Activated effector memory CD4-positive, alpha-beta T cell treated with anti-CD3 and anti-CD28 coated beads, Interleukin-2, amount 50 U/mL, for 16 hours (primary cell): ENCODE data around the gene ETFBKMT.

Experiments used
- DNase-seq: peaks from one replicate; pipeline ENCODE4 v3.0.0-alpha.2; 2020

The ETFBKMT gene, protein sequence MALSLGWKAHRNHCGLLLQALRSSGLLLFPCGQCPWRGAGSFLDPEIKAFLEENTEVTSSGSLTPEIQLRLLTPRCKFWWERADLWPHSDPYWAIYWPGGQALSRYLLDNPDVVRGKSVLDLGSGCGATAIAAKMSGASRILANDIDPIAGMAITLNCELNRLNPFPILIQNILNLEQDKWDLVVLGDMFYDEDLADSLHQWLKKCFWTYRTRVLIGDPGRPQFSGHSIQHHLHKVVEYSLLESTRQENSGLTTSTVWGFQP

DNA sequence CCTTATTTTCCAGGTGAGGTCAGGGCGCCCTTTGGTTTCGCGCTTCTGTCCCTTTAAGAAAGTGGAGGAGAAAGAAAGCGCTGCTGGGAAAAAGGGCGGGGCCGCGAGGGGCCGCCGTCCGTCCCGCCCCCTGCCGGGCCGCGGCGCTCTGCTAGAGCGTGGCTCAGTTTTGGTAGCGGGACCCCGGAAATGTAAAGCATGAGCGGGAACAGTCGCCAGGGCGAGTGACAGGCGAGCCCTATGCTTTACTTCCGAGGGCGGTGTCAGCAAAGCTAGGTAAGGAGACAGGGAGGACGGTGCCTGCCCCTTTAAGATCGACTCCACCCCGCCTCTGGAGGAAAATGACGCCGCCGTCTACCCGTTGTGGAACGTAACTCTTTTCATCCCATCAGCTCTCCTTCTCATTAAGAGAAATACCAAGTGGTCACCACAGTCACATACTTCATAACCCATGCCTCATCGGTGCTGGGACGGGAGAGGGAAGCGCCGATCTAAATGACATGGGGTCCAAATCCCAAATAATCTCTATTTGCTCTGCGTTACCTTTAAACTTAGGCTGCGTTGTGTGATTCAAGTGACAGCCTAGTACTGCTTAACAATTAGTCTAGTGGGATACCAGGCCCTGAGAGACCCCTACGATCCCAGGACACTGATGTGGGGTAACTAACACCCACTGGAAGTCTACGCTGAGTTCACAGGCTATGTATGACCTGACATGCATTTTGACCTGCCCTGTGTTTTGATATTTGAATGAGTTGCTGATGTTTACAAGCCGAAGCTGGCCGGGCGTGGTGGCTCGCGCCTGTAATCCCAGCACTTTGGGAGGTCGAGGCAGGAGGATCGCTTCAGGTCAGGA, at the start of gene ETFBKMT:
ETFBKMT (plus strand) TSS at position 602 of the 856 bp plus-strand sequence. CDS start 2,266 bp downstream, outside the sequence.
- DNase-seq = peak; percentile 97

DNA sequence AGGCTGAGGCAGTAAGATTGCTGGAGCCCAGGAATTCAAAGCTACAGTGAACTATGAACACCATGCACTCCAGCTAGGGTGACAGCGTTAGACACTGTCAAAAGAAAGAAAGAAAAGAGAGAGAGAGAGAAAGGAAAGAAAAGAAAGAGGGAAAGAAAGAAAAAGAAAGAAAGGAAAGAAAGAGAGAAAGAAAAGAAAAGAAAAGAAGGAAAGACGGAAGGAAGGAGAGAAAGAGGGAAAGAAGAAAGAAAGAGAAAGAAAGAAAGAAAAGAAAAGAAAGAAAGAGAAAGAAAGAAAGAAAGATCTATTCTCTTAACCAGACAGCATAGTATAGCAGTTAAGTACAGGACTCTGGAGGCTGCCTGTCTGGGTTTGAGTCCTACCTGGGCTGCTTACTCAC, 46.7 kb upstream of the ETFBKMT start:
- DNase-seq = no peak

DNA sequence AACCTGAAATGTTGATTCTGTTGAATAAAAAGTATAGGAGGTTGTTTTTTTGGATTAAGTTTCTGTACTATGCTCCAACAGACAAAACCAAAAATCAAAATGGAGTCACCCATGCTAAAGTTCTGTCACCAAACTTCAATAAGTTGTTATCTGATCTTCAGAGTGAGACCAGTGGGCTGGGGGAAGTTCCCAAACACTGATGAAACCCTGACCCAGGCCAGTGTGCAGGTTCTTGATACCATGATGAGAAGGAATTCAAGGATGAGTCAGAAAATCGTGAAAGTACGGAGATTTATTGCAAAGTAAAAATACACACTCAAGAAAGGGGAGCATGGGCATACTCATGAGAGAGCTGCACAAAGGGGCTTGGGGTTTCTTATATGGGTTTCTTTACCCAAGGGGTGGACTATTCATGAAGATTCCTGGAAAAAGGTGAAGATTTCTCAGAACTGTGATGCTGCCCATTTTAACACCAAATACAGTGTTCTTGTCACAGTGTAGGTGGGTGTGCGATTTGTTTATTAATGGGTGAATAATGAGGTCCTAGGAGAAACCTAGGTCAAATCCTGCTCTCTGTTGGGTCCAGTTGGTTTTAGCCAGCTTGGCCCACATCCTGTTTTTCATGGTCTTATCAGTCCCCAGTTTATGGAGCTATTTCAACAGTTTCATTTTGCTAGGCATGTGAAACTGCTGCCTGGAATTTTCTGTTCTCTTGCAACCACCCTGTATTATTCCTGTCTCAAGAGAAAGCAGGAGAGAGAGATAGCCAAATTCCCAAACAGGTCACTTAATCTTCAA, 41.1 kb upstream of the ETFBKMT start:
- DNase-seq = no peak

DNA sequence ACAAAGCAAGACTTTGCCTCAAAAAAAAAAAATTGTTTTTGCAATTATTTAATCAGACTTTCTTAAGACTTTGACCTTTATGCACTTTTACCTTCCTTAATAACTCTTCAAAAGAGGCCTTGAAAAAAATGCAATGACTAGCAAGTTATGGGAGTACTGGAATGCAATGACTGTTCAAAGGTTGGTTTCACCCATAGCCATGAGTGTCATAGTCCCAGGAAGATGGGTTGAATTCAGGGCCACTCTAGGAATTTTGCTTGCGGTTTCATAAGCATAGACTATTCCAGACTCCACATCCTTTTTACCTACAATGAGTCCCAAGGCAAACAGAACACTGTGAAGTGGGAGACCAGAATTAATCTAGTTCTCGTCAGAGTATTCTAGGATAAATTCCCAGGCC, 39.2 kb upstream of the ETFBKMT start:
- DNase-seq = no peak

DNA sequence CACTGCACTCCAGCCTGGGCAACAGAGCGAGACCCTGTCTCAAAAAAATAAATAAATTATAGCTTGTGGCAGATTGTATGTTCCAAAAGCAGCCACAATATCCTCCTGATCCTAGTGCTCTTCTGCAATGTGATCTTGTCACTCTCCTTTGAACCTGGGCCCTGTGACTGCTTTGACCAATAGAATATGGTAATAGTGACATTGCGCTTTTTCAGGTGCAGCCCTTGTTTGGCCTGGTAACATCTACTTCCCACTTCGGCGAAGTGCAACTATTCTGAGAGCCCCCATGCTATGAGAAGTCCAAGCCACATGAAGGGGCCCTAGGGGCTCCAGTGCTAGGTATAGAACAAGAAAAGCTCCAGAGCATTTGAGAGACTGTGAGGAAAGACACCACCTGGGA, 37.5 kb upstream of the ETFBKMT start:
- DNase-seq = no peak

DNA sequence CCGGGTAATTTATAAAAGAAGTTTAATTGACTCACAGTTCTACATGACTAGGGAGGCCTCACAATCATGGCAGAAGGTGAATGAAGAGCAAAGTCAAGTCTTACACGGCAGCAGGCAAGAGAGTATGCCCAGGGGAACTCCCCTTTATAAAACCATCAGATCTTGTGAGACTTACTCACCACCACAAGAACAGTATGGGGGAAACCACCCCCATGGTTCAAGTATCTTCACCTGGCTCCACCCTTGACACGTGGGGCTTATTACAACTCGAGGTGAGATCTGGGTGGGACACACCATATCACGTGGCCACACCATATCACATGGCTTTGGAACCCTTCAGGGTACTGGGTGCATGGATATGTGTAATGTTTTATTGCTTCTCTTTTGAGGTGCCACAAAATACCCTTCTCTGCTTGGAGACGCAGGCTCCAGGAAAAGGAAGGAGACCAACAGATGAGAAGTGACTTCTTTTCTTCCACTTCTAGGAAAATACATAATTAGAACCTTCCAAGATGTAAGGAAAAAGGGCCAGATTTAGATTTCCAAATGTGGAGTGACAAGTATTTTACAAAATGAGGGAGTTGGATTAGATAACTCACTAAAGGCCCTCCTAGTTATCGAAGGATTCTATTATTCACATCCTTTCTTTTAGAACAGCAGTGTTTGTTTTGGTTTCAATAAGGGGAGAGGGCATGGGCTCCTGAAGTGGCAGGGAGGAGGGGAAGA, 33.1 kb upstream of the ETFBKMT start:
- DNase-seq = no peak

DNA sequence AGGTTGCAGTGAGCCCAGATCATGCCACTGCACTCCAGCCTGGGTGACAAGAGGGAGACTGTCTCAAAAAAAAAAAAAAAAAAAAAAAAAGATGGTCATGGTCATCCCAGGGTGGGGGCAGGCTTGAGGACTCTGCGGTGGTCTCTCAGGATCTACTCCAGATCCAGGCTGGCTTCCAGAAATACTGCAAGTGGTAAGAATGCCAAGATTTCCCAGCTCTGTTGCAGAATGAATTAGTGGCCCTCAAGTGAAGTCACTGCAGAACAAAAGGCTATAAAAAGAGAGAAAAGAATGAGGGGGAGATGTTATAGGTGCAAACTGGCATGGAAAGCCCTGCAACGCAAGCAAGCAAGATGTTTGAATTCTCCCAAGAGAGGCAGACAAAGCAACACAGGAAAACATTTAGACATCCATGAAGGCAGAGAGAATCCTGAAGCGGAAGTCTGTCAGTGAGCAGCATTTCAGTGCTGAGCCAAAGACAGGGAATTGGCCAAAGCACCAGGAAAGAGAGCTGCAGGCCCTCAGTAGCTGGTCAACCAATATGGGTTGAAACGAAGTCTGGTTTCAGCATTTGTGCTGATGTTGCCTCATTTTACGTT, 31.9 kb upstream of the ETFBKMT start:
- DNase-seq = no peak

DNA sequence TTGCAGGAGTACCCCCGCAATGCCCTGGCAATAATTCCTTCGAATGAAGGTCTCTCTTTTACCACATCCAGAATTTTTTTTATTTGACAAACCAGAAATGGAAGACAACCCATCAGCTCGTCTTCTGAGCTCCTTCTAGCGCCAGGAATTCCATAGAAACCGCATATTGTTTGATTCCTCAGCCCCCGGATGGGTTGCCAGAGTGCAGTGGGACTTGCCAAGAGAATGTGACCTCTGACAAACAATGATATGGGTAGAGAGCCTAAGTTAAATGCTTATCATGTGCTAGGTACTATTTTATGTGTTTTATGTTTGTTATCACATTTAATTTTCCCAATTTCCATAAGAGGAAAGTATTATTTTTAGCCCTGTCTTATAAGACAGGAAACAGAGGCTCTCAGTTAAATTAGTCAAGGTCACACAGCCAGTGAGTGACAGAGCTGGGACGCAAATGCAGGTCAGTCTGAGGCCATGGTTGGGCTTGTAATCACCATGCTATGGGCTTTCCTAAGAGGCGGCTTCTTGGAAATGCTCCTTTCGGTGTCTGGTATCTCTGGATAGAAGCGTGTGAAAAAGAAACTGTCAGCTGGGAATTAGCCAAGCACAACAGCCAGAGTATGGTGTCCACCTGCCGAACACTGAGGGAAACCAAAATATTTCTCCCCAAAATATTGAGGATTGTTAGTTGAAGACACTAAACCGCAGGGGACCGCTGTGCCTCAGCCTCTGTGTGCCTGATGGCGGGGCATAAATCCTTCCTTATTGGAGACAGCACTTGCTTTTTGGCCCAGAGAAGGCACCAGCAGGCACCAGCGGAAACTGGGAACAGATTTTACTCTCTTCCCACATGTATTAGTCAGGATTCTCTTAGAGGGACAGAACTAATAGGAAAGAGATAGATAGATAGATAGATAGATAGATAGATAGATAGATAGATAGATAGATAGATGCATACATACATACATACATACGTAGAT, 29.4 kb upstream of the ETFBKMT start:
- DNase-seq = no peak

DNA sequence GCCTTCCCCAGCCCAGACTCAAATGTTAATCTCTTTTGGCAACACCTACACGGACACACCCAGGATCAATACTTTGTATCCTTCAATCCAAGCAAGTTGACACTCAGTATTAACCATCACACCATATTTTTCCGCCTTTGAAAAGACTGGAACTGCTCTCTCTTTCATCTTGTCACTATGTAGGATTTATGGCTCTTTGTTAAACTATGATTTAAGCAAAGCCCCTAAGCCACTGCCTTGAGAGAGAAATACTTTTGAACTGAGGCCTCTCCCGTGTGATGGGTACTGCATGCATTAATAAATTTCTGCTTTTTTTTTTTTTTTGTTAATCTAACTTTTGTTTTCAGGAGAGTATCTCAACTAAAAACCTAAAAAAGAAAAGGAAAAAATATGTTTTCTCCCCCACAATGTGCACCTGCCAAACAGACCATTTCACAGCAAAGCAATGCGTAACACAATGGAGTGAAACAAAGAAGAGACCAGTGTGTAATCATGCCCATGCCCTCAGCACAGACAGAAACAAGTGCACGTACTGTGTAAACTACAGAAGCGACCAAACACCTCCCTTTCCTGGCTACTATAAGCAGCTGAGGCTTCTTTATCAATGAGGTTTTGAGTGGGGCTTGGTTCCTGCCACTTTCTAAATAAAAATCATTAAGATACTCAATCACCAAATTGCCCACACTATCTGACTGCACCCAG, 28.3 kb upstream of the ETFBKMT start:
- no peak for DNase-seq

DNA sequence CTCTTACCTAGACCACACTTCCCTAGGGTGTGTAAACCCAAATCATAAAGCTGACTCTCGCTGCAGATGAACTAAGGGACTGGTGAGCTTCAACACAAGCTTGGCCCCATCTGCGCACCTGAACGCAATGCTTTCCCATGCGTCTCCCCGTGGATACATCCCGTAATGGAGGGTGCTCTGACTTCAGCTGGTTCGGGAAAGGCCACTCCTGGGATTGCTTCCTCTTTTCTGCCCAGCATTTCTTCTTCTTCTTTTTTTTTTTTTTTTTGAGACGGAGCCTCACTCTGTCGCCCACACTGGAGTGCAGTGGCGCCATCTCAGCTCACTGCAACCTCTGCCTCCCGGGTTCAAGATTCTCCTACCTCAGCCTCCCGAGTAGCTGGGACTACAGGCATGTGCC, 27.7 kb upstream of the ETFBKMT start:
- DNase-seq = no peak

DNA sequence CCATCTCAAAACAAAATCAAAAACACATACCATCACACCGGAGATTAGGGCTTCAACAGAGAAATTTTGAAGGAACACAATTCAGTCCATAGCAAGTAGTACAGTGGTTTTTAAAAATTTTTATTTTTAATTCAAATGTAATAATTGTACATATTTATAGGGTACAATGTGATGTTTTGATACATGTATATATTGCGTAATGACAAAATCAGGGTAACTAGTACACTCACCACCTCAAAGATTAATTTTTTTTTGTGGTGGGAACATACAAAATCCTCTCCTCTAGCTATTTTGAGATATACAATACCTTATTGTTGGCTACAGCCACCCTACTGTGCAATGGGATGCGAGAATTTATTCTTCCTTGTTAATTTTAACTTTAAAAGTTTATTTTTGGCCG, 26.0 kb upstream of the ETFBKMT start:
- no peak for DNase-seq

DNA sequence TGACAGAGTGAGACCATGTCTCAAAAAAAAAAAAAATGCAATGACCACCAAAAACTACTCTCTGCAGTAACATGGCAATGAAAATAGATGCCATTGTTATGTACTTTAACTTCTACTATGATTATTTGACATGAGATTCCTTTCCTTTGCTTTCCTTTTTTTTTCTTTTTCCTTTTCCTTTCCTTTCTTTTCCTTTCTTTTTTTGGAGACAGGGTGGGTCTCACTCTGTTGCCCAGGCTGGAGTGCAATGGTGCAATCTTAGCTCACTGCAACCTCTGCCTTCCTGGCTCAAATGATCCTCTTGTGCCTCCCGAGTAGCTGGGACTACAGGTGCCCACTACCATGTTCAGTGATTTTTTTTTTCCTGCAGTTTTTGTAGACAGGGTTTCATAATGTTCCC, 24.9 kb upstream of the ETFBKMT start:
- no peak for DNase-seq

DNA sequence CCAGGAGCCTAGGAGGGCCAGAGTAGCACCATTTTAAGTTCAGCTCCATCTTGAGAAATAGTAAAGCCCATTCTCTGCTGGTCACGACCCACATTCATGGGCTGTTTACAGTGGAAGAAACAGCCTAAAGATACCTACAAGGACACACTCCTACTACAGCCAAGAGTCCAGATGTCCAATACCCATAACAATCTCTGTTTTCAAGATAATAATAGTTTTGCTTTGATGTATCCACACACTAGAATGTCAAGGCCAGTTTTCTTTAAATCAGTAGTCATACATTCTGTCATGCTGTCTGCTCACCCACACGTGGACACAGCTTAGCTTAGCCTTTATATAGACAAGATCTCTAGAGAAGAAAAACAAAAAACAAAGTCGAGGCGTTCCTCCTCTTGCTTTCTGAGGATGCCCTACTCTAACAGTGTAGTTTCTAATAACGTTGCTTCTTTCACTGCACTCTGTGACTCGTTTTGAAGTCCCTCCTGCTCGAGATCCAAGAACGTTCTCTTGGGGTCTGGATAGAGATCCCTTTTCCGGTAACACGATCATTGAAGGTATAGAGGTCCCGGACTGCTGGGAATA, 17.9 kb upstream of the ETFBKMT start:
- no peak for DNase-seq

DNA sequence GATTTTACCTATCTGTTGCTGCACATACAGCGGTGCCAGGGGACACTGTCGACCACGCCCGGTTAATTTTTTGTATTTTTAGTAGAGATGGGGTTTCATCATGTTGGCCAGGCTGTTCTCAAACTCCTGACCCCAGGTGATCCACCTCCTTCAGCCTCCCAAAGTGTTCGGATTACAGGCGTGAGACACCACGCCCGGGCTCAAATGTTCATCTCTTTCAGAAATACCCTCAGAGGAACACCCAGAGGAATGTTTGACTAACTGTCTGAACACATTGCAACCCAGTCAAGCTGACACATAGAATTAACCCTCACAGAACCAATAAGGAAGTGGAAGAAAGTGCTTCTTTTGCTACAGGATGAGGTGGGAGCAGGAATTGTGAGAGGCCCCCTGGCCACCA, 15.0 kb upstream of the ETFBKMT start:
- no peak for DNase-seq

DNA sequence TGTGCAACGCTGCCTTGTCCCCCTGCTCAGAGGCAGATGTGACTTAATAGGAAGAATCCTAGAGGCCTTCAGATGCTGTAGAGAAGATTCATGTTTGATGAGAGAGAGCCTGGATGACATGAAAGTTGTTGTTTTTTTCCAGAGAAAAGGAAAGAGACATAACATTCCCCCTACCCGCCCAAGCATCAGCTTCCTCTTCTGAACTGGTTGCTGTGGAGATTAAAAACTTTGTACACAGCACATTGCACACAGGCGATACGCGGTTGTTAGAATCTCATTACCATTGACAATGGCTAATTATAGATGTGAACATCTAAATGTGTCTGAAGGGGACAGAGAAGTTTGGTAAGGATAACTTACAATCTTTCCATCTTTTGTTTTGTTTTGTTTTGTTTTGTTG, 13.6 kb upstream of the ETFBKMT start:
- DNase-seq = no peak

DNA sequence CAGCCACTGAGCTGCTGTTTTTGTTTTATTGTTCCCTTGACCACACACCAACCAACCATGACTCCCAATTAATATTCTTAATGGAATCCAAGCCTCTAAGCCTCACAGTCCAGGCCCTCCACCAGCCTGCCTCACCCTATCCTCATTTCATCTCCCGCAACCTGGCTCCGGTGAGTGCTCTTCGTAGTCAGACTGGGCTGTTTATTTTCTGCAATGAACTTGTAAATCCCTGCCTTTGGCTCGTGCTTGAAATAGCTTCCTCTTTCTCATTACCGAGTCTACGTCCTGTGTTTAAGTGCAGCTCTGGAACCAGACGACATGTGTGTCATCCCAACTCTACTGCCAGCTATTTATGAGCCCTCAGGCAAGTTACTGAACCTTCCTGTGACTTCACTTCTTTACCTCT, 12.4 kb upstream of the ETFBKMT start:
- no peak for DNase-seq

DNA sequence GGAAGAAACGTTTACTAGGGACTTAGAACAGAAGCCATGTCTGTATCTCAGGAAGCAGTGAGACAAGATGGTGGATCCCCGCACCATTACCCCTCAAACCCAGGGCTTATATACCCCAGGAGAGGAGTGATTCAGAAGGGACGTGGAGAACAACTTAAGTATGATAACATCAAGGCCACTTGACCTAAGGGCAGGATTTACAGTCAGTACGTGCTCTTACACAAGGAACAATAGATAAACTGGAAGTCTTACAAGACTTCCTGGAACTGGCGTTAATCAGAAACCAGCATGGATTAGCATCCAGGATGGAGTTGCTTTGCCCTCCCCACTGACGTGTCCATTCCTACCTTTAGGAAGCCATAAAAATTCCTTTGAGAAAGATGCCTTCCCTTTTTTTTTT, 8.6 kb upstream of the ETFBKMT start:
- no peak for DNase-seq

DNA sequence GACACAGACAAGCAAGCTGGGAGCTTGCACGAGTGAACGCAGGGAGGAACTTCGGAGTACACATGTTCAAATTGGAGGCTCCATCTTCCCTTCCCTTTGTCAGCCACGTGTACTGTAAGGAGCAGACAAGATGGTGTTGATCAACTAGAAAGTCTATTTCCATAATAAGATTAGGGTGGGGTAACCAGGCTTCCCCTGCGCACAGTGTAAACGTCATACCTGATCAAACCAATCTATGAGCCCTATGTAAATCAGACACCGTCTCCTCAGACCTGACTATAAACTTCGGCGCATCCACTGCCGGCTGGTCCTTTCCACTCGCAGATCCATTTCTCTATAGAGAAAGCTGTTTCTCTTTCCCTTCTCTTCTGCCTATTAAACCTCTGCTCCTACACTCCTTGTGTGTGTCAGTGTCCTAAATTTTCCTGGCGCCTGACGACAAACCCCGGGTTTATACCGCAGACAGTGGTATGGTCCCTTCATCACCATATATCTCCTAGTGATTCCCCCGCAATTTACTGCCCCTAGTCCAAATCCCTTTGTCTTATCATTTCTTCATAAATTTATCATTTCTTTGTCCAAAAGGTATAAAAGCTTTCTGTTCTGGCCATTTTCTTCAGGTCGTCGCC, 7.5 kb upstream of the ETFBKMT start:
- no peak for DNase-seq

DNA sequence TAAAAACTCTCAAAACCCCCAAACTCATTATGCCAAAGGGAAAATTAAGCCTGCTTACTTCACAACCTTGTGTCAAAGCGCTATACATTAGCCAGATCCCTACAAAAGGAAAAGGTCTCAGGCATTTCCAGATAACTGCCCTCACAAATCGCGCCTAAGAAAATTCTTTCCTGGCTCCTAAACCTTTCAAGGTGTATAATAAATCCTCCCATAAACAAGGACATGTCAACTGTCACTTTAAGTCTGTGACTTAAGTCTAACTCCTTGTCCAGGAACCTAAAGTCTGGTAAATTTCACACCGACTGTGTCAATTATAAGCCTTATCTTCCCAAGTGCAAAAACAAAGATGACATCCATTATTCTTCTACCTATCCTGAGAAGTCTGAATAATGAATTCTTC, 4.3 kb upstream of the ETFBKMT start:
- no peak for DNase-seq

DNA sequence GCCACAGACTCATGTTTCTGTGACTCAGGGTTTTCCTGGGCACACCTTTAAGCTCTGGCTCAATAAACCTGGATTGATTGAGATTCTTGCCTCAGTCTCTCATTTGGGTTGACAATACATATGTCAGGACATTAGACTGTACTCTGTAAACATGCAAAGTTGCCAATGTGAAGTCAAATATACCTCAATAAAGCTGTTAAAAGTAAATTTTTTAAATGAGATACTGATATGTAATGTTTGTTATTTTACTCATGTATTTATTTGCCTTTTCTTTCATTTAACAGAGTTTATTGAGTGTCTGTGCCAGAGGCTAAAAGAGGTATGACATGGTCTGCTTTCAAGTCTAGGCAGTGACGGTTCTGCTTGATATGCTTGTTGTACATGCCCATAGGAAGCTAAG, 3.7 kb upstream of the ETFBKMT start:
- DNase-seq = no peak
